Karpas-422 (cell line): Measurements from ENCODE around the gene SPACDR. TPM values are rescaled to one million over a fixed set of nuclear protein-coding genes. Genes with fewer than 3 reads are reported as not detected.
A peak's percentile ranks its signal among the peaks of the same experiment; 100 is the strongest.

Experiments used
- DNase-seq: peaks from one replicate; pipeline ENCODE4 v3.0.0-alpha.2; 2015
- H2AFZ ChIP-seq: fragments of 200-600 bp; sonication (generic); 2 replicates; pipeline ENCODE4 v1.6.1; 2014; ENCODE audit warnings: antibody characterized with exemption, low read length, mixed read lengths
- H3K27ac ChIP-seq: fragments of 200-600 bp; sonication (generic); 2 replicates; pipeline ENCODE4 v1.5.1; 2014; ENCODE audit warnings: mild to moderate bottlenecking, low read length, moderate library complexity
- H3K27me3 ChIP-seq: fragments of 200-600 bp; sonication (generic); 2 replicates; pipeline ENCODE4 v1.6.1; 2014; ENCODE audit warnings: low read length, mixed read lengths
- H3K36me3 ChIP-seq: fragments of 200-600 bp; sonication (generic); 2 replicates; pipeline ENCODE4 v1.6.1; 2014; ENCODE audit warnings: low read length, mixed read lengths; ENCODE audit not compliant: insufficient read depth
- H3K4me1 ChIP-seq: fragments of 200-600 bp; sonication (generic); 2 replicates; pipeline ENCODE4 v1.6.1; 2014; ENCODE audit warnings: mild to moderate bottlenecking, low read length, mixed read lengths
- H3K4me2 ChIP-seq: fragments of 200-600 bp; sonication (generic); 2 replicates; pipeline ENCODE4 v1.6.1; 2014; ENCODE audit warnings: low read length, low read depth, mild to moderate bottlenecking; ENCODE audit not compliant: poor library complexity, severe bottlenecking
- H3K4me3 ChIP-seq: fragments of 200-600 bp; sonication (generic); 2 replicates; pipeline ENCODE4 v1.5.1; 2014; ENCODE audit warnings: mild to moderate bottlenecking, antibody characterized with exemption, low read length, mixed read lengths
- H3K79me2 ChIP-seq: fragments of 200-600 bp; sonication (generic); 2 replicates; pipeline ENCODE4 v1.6.1; 2014; ENCODE audit warnings: mild to moderate bottlenecking, low read length, mixed read lengths
- H3K9ac ChIP-seq: fragments of 200-600 bp; sonication (generic); 2 replicates; pipeline ENCODE4 v1.6.0; 2014; ENCODE audit warnings: low read length
- H3K9me2 ChIP-seq: fragments of 200-600 bp; sonication (generic), shearing (Covaris generic); replicated peaks from 2 replicates; pipeline ENCODE4 v1.6.0; 2014; ENCODE audit warnings: mild to moderate bottlenecking, low read length, moderate library complexity; ENCODE audit not compliant: insufficient read depth
- H3K9me3 ChIP-seq: fragments of 300-700, 200-600 bp; sonication (generic); 2 replicates; pipeline ENCODE4 v1.6.1; 2014; ENCODE audit warnings: low read length, mixed read lengths
- H4K20me1 ChIP-seq: fragments of 200-600 bp; sonication (generic); 2 replicates; pipeline ENCODE4 v1.6.1; 2014; ENCODE audit warnings: mild to moderate bottlenecking, antibody characterized with exemption, low read length, low read depth; ENCODE audit not compliant: insufficient read depth
- total RNA-seq: library from RNA; depleted of rRNA; stranded (reverse); fragments of >200 nt; shearing (Covaris generic); gene quantifications from 2 replicates; pipeline ENCODE4 v1.2.3, GENCODE V29; 2014; ENCODE audit warnings: low replicate concordance

Gene SPACDR
- total RNA-seq, 1 experiment from 2014 or later = 1.5 TPM

DNA sequence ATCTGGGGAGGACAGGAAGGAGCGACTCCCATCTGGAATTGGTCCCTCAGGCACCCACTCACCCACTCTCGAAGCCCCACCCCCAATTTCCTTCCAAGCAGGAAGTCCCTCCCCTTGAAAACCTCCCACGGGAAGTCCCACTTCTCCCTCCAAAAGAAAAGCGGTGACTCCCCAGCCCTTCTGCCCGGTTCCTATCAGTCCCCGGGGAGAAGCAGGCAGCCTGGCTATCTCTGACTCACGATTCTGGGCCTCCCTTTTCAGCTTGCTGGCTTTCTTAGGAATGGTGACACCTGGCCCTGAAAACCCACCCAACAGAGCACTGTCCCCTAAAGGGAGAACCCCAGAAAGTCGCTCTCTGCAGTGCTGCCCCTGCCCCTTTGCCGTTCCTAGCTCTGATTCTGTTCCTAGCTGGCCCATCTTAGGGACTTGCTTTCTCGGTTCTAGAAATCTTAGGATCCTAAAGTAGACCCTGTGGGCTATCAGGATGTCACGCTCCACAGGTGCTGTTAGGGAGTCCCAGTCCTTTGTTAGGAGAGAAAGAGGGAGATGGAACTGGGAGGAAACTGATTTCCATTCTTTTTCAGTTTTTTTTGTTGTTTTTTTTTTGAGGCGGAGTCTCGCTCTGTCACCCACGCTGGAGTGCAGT, 8.9 kb upstream of the SPACDR start:
- H3K4me2 ChIP-seq = no peak overlapping the region
- no peak overlapping the region for H2AFZ ChIP-seq
- no peak overlapping the region for H3K9ac ChIP-seq
- DNase-seq = no peak
- no peak overlapping the region for H3K27ac ChIP-seq
- no peaks in the 10 kb centered on the region for H3K9me2 ChIP-seq
- no peak overlapping the region for H3K4me3 ChIP-seq
- H3K4me1 ChIP-seq = peaks cover 30% of the 10 kb centered on the region
- H3K79me2 ChIP-seq = peaks cover 27% of the 10 kb centered on the region
- H3K9me3 ChIP-seq = no peaks in the 10 kb centered on the region
- H3K36me3 ChIP-seq = peaks cover 7% of the 10 kb centered on the region; the same call in 1 of the 2 replicates
- no peaks in the 10 kb centered on the region for H4K20me1 ChIP-seq
- H3K27me3 ChIP-seq = no peaks in the 10 kb centered on the region

DNA sequence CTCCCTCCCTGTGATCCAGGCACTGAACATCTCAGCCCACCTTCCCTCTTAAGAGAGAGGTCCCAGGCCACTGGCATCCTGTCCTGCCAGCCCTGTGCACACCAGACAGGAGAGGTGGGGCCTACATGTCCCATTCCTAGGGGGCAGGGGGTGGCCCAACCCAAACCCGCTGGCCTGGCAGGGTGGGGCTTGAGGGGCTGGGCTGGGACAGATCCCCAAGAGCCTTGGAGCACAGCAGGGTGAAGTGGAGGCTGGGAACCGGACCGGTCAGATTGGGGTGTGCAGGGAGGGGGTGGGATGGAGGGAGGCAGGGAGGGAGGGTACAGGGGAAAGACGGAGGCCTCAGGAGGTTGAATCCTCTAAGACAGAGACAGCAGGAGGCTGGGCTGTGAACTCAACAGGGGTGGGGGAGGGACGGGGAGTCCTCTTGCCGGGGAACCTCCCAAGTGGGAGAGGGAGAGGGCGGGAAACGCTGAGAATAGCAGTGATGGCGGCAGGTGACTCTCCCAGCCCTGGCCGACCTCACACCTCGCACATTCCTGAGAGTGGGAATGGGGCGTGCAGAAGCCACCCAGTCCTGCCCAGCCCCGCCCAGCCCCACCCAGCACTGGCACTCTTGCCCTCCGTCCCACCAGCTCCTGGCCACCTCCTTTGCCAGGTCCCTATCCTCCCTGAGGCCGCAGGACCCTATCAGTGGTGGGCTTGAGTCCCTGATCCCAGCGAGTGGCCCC, 8.2 kb upstream of the SPACDR start:
- Histone ChIP-seq H3K9me3 (no peaks in the 10 kb centered on the region), H3K36me3 (peaks cover 7% of the 10 kb centered on the region; the same call in 1 of the 2 replicates), H2AFZ (no peak overlapping the region), H3K4me1 (peaks cover 25% of the 10 kb centered on the region), H3K79me2 (peaks cover 21% of the 10 kb centered on the region), H3K27ac (no peak overlapping the region), H3K4me2 (no peak overlapping the region), H4K20me1 (no peaks in the 10 kb centered on the region), H3K9ac (no peak overlapping the region), H3K27me3 (no peaks in the 10 kb centered on the region), H3K4me3 (no peak overlapping the region), H3K9me2 (no peaks in the 10 kb centered on the region)
- no peak for DNase-seq

DNA sequence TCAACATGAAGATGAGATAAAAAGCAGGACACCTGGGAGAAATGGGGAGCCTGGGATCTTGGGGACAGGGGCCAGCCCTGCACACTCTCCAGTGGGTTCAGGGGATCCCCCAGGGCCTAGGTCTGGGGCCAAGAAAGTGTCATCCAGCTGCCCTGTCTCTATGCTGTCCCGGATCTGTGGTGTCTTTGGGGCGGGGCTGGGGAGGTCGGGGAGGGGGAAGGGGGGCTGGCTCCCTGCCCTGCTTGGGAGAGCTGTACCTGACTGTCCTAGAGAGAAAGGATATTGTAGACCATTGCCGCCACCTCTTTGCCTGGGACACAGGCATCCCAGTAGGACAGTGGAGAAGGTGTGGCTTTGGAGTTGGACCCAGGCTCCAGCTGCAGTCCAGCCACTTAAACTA, 7.0 kb upstream of the SPACDR start:
- Histone ChIP-seq H3K4me1 (peaks cover 13% of the 10 kb centered on the region), H3K27ac (no peak overlapping the region), H3K9me2 (no peaks in the 10 kb centered on the region), H3K9me3 (no peaks in the 10 kb centered on the region), H2AFZ (no peak overlapping the region), H3K27me3 (no peaks in the 10 kb centered on the region), H3K36me3 (peaks cover 7% of the 10 kb centered on the region; the same call in 1 of the 2 replicates), H3K79me2 (peaks cover 8% of the 10 kb centered on the region), H3K4me3 (no peak overlapping the region), H3K4me2 (no peak overlapping the region), H3K9ac (no peak overlapping the region), H4K20me1 (no peaks in the 10 kb centered on the region)
- DNase-seq = no peak

DNA sequence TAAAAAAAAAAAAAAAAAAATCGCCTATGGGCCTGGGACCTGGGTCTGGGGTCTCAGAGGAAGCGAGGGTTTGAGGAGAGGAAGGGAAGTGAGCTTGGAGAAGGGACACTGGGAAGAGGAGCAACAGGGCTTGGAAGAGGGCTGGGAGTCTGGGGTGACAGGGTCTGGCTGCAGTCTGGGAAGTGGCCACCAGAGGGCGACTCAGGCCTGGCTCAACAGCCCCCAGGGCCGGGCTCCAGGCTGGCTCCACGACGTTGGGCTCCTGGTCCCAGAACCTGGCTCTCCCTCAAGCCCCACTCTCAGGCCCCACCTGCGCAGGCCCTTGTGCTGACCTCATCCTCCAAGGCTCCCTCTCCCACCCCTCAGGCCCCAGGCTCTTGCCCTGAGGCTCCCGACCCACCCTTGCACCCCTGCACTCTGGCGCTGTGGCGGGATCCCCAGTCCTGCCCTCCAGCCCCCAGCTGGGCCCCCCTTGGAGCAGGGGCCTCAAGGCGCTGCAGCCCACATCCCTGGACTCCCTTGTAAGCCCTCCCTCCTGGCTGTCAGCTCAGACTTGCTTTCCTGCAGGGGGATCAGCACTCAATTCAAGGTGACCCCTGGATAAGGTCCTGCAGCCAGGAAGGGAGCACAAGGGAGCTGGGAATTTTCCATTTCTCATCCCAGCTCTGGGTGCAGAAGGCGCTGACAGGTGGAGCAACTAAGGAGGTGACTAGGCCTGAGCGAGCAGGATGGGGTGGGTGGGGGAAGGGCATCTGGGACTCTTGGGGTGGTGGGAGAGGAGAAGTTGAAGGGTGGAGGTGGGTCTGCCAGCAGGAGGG, 5.4 kb upstream of the SPACDR start:
- no peak overlapping the region for H3K9ac ChIP-seq
- no peak overlapping the region for H3K4me2 ChIP-seq
- H3K27ac ChIP-seq = no peak overlapping the region

DNA sequence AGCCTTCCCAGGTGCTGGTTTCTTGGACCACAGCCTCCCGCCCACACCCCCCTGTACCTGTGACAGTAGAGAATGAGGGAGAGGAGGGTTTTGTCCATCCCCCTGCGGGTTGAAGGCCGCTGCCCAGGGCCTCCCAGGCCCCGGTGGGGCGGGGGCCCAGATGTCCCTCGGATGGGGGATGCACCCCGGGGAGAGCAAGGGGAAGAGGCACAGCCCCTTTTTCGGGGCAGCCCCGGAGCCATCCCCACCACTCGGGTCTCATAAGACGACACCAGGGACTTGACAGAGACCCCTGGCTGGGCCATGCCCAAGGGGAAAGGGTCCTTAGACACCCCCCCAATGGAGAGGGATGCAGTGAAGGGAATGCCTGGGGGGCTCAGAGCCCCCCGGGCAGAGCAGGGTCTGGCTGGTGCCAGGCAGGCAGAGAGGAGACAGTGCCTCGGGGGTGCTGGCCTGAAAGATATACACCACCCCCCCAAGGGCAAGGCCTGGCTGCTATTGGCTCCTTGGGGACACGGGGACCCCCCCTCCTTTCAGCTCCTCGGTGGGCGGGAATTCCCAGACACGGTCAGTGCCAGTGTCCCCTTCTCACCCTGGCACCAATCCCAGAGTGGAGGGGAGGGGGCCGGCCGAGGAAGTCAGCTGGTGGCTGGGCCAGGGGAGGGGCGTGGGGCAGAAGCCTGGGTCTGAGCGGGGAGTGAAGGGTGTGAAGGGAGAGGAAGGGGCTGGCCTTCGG, 3.7 kb upstream of the SPACDR start:
- no peaks in the 10 kb centered on the region for H3K79me2 ChIP-seq
- H3K4me3 ChIP-seq = no peak overlapping the region
- H3K9me2 ChIP-seq = no peaks in the 10 kb centered on the region
- H4K20me1 ChIP-seq = no peaks in the 10 kb centered on the region
- no peak overlapping the region for H3K9ac ChIP-seq
- DNase-seq = no peak
- H2AFZ ChIP-seq = no peak overlapping the region
- no peak overlapping the region for H3K27ac ChIP-seq
- no peaks in the 10 kb centered on the region for H3K4me1 ChIP-seq
- H3K27me3 ChIP-seq = no peaks in the 10 kb centered on the region
- peaks cover 2% of the 10 kb centered on the region; the same call in 1 of the 2 replicates for H3K36me3 ChIP-seq
- no peaks in the 10 kb centered on the region for H3K9me3 ChIP-seq
- no peak overlapping the region for H3K4me2 ChIP-seq

More for the DNA sequence above, 5.4 kb upstream of the SPACDR start:
- peak; percentile 91 for DNase-seq
- Histone ChIP-seq H3K27me3 (no peaks in the 10 kb centered on the region), H3K9me2 (no peaks in the 10 kb centered on the region), H2AFZ (no peak overlapping the region), H3K79me2 (no peaks in the 10 kb centered on the region), H3K9me3 (no peaks in the 10 kb centered on the region), H3K4me3 (no peak overlapping the region), H4K20me1 (no peaks in the 10 kb centered on the region), H3K36me3 (peaks cover 7% of the 10 kb centered on the region; the same call in 1 of the 2 replicates), H3K4me1 (peaks cover 3% of the 10 kb centered on the region; the same call in 1 of the 2 replicates)

DNA sequence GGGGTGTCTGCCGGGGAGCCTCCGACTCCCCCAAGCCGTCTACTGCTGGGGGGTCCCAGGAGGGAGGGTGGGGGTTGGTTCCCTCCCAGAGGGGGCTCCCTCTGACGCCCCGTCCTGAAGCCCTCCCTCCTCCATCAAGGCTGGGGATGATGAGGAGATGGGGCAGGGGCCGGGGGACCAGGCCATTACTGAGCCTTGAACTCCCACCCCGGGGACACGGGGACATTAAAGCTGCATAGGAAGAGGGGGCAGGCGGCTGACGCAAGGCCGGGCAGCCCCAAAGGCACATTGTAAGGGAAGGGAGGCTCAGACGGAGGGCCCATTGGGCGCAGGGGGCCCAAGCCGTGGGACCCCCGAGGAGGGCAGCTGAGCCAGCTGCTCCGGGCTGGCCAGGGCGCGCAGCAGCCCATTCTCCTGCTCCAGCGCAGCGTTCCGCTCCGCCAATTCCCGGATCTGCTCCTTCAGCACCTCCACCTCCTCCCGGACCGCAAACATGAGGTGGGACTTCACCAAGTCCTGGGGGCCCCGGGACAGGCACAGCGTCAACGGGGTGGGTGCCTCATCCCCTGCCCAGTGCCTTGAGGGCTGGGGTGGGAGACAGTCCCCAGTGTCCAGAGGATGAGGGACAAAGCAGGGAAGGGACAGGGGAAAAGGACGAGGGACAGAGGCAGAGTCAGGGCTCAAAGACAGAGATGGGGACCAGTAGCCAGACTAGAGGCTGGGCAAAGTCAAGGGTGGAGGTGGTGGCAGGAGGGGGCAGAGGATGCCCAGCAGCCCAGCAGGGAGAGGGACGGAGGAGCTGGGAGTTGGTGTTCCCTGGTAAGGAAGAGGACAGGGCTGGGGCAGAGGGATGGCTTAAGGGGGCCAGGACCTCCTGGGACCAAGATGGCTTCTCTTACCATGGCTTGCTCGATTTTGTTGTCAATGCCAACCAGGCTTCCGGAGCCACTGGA, 2.9 kb upstream of the SPACDR start:
- Histone ChIP-seq H3K9me3 (no peaks in the 10 kb centered on the region), H2AFZ (no peak overlapping the region), H3K9ac (no peak overlapping the region), H3K4me2 (no peak overlapping the region), H3K27me3 (no peaks in the 10 kb centered on the region), H3K9me2 (no peaks in the 10 kb centered on the region), H3K4me3 (no peak overlapping the region), H3K4me1 (no peaks in the 10 kb centered on the region), H3K27ac (no peak overlapping the region), H4K20me1 (no peaks in the 10 kb centered on the region), H3K36me3 (no peaks in the 10 kb centered on the region), H3K79me2 (no peaks in the 10 kb centered on the region)
- DNase-seq = no peak

DNA sequence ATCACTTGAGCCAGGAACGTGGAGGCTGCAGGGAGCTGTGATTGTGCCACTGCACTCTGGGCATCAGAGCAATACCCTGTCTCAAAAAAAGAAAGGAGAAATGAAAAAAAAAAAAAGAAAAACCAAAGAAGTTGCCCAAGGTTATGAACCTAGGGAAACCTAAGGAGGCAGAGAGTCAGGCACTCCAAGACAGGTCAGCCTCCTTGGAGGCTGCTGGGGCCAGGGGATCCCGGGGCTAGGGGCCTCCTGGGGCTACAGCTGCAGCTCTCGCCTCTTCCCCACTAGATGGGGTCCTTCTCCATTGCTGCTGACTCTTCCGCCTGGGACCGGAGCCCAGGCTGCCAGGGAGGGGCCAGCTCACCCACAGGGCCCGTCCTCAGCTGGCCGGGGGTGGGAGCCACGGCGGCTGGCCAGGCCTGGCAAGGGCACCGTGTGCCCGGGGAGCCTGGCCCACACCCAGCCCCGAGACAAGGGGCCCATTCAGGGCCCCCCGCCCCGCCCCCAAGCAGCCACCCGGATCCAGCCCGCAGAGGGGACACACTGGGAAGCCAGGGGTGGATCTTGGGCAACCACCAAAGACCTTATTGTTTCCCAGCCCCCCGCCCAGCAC, 1.7 kb upstream of the SPACDR start:
- H3K4me1 ChIP-seq = no peaks in the 10 kb centered on the region
- H3K4me3 ChIP-seq = no peak overlapping the region
- no peaks in the 10 kb centered on the region for H4K20me1 ChIP-seq
- peak; percentile 57 for DNase-seq
- H3K79me2 ChIP-seq = no peaks in the 10 kb centered on the region
- no peaks in the 10 kb centered on the region for H3K9me3 ChIP-seq
- no peak overlapping the region for H3K27ac ChIP-seq
- no peak overlapping the region for H2AFZ ChIP-seq
- no peaks in the 10 kb centered on the region for H3K36me3 ChIP-seq
- no peak overlapping the region for H3K4me2 ChIP-seq
- H3K27me3 ChIP-seq = no peaks in the 10 kb centered on the region
- no peaks in the 10 kb centered on the region for H3K9me2 ChIP-seq
- no peak overlapping the region for H3K9ac ChIP-seq
